ELF-1 (cell line): ENCODE results near the gene UNC13A.

Source experiments
- DNase-seq: peaks from one replicate; pipeline ENCODE4 v3.0.0-alpha.2; 2016; ENCODE audit warnings: low read depth, low spot score

Gene UNC13A

DNA sequence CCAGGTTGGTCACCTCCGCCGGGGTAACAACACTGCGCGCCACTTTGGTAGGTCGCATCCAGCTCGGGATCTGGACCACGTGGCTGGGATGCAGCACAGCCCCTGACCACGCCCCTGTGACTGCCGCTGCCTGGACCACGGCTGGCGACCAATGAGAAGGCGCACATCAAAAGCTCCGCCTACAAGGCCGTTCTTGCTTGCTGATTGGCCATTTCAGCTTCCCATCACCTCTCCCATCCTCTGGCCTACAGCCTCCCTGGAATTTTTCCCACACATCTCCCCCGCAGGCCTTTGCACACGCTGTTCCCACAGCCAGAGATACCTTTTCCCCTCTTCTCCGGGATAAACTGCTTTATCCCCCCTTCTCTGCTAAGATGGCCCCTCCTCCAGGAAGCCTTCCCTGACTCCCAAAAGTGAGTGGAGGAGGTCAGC lies 18.6 kb upstream of the UNC13A start:
- DNase-seq, result peak; percentile 94

DNA sequence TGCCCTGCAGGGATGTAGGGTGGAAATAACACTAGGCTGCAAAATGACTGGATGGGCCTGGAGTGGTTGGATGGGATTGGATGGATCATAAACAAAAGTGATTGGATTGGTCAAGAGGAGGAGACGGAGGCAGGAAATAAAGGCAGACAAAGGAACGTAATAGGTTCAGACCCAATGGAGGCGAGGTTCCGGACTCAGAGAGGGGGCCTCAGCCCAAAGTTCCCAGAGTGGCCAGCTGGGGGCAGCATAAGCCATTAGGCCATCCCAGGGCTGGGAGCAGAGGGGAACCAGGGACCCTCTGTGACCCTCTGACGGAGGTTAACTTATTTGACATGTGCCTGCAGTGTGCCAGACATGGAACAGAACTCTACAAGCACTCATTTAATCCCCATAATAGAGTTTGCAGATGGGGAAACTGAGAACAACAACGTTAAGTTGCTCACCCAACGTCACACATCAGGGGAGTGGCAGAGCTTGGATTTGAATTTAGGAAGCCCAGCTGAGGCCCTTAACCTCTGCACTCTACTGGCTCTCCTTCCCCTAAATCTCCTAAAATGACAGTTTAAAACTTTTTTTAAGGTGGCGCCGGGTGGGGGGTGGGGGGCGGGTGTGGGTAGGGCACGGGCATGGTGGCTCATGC lies 15.8 kb upstream of the UNC13A start:
- peak; percentile 81 for DNase-seq

DNA sequence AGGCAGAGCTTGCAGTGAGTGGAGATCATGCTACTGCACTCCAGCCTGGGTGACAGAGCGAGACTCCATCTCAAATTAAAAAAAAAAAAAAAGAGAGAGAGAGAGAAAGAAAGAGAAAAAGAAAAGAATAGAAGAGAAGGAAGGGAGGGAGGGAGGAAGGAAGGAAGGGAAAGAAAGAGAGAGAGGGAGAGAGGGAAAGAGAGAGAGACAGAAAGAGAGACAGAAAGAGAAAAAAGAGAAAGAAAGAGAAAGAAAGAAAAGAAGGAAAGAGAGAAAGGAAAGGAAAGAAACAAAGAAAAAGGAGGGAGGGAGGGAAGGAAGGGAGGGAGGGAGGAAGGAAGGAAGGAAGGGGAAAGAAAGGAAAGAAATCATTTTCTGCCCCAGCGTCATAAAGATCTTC lies 7.0 kb upstream of the UNC13A start:
- DNase-seq, result no peak

DNA sequence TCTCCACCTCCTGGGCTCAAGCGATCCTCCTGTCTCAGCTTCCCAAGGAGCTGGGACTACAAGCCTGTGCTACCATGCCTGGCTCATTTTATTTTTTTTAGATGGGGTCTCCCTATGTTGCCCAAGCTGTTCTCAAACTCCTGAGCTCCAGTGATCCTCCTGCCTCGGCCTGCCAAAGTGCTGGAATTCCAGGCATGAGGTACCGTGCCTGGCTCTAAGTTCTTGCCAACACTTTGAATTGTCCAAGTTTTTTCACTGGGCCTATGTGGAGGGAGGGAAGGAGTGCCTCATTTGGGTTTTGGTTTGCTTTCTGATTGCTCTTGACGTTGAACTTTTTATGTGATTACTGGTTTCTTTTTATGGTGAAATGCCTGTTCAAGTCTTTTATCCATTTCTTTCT lies 4.4 kb upstream of the UNC13A start:
- no peak for DNase-seq

DNA sequence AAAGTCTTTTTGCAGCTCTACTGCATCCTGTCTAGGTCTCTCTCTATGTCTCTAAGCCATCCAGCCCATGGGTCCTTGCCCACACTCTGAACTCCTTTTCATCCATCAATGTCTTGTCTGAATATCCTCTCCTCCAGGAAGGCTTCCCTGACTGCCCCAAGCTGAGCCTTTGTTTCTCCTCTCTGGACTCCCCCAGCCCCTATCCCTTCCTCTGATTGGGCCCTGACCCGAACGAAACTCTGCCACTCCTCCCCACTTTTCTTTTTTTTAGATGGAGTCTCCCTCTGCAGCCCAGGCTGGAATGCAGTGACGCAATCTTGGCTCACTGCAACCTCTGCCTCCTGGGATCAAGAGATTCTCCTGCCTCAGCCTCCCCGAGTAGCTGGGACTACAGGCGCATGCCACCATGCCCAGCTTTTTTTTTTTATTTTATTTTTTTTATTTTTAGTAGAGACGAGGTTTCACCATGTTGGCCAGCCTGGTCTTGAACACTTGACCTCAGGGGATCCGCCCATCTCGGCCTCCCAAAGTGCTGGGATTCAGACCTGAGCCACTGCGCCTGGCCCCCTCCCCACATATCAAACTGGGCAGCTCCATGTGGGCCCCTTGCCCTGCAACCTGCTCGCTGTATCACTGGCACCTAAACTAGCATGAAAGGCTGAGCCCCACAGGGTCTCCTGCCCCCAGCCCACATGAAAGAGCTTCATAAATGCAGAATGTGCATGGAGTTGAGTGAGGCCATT lies 870 bp upstream of the UNC13A start:
- DNase-seq, result peak; percentile 74

DNA sequence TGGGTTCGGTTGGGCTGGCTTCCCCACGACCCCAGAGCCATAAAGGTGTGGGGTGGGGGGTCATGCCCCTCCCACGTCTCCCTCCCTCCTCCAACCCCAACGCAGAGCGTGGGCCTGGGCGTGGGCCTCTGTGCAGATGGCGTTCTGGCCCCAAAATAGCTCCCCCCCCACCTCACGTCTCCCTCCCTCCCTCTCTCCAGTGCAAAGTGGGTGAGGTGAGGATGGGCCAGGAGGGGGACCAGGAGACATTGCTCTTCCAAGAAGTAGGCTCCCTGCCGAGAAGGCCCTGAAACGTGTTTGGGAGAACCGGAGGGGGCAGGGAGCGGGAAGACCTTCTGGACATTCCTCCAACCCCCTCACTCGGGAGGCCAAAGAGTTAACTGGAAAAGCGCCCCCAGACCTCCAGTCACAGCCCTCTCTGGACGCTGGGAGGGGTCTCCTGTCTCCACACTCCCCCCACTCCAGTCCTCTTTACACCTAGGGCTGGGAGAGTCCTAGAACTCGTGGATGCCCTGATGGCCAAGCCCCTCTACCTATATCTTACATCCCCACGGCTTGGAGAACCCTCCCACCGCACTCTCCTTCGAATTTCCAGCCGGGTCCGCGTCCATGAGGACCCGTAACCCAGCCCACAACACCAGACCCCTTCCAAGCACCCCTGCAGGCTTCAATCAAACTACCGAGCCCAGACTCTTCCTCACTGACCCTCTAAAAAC lies 855 bp downstream of the UNC13A start:
- no peak for DNase-seq

DNA sequence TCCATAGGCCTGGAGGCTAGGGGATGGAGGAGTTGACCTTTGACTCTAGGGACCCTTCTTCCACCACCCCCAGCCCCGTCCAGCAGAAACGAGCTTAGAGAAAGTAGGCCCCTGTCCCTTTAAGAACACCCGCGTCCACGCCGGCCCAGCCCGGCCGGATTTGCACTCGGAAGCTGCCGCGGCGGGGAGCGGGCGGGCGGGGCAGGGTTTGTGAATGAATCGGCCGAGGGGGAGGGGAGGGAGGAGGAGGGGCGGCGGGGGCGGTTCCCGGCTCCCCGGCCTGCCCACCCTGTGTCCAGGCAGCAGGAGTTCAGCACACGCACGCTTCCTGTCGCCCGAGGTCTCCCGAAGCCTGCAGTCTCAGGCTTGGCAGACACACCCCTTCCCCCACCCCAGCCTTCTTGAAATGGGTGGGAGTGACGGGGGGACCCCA lies 1.5 kb downstream of the UNC13A start:
- DNase-seq, result peak; percentile 62

DNA sequence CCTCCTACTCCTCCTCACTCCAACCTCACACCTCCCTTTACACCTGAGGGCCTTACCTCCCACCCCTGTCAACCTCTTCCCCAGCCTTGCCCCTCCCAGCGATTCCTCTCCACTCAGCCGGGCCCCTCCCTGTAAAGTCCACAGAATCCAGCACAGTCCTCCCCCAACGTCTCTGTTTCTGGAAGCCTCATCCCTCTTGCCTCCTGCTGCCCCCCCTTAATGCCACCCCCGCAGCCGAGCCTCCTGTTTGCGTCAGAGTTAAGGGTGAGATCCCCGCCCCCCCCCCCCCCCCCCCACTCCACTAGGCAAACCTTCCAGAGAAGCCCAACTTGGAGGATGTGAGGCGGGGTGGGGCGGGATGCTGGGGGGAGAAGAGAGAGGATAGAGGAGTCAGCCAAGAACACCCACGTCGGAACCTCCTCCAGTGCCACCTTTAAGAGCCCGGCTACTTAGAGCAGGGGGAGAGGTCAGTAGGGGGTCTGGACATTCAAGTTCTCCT lies 2.1 kb downstream of the UNC13A start:
- peak; percentile 25 for DNase-seq

DNA sequence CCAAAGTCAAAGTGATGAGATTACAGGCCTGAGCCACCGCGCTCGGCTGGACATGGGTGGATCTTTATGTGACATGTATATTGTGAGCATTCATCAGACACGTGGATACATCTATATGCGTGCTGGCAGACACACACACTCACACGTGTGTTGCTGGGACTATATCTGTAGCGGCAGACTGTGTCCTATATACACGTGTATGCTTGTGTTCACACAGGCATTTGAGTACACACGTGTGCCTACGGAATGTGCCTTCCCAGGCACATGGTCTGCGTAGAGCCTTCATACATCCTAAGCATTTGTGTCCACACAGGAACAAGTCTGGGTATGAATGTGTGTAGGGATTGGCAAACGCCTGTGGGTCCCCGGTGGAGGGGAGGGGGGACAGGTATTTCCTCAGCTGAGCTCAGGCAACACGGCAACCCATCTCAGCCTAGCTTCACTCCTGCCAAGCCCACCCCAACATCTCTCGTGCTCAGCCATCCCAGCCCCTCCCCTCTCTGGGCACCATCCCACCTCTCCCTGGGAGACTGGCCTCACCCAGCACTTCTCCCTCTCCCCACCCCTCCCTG lies 2.6 kb downstream of the UNC13A start:
- no peak for DNase-seq

DNA sequence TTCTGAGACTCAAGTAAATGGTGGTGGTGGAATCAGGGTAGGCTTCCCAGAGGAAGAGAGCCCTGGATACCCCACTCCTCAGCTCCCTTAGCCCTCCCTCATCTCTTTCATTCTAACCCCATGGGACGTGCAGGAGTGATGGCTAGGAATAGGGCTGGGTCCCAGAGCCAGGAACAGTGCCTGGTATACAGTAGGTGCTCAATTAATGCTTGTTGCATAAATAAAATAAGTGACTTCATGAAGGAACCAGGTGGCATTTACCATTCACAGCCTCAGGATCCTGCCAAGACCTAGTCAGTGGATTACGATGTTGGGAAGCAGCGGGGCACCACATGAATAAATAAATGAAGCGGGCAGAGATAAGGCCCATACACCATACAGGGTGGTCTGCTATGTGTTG lies 3.9 kb downstream of the UNC13A start:
- no peak for DNase-seq

DNA sequence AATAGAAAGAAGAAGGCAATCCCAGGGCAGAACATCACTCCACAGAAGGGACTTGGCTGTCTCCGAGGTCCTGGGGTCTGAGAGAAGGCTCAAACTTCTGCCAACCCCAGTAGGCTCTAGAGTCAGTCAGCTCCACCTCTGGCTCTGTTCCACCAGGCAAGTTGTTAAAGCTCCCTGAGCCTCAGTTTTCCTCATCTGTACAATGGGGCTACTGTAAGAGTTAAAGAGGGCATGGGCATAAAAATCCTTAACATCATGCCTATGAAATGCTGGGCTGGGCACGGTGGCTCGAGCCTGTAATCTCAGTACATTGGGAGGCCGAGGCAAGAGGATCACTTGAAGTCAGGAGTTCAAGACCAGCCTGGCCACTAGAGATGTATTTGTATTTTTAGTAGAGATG lies 5.1 kb downstream of the UNC13A start:
- DNase-seq, result no peak

DNA sequence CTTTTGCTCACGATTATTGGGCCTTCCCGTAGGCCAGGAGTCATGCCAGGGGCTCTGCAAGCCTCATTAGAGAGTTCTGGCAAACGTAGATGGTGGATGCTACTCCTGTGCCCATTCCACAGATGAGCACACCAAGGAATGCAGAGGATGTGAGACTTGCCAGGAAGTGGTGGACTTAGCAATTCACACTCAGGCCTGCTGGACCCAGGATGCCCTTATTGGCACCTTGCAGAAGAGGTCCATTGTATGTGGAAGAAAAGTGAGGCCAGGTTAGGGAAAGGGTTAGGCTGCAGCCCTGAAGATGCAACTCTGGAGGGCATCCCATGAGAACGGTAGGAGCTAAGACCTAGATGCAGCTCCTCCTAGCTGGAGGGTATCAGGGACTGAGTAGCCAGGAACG lies 5.9 kb downstream of the UNC13A start:
- no peak for DNase-seq

DNA sequence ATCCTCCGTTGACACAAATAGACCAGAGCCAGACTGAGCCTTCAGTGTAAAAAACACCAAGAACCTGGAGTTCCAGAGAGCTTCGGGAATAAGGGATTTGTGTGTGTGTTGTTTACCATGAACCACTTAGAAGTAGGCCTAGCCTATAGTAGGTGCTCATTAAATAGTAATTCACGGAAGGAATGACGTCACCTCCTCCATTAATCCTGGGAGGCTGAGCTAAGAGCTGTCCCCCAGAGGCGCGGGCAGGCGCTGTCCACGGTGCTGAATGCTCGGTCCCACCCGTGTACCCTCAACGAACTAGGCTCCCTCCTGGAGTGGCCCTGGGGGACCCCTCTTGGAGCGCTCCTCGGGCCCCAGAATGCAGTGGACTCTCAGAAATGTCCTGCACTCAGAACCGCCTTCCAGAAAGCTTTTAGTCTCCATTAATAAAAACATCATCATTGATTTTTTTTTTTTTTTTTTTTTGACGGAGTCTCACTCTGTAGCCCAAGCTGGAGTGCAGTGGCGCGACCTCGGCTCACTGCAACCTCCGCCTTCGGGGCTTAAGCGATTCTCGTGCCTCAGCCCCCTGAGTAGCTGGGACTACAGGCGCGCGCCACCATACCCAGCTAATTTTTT lies 6.5 kb downstream of the UNC13A start:
- DNase-seq, result peak; percentile 67

DNA sequence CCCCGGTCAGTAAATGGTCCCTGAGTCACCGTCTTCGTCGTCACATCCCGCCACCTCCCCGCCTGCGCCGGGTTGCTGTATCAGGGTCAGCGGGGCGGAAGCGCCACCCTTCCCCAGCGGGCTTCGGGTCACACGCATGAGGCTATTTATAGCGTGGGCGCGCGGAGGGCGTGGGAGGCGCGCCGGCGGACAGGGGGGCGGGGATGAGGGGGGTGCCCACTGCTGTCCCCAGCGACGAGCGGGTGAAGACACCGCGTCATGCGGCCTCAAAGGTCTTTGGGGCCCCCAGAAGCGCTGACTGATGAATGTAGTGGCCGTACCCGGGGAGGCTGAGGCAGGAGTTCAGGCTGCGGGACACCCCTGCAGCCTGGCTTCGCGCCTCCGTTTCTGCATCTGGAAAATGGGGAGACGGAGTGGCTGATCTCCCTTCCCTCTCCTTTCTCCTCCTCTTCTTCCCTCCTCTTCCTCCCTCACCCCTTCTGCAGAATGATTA lies 7.9 kb downstream of the UNC13A start:
- DNase-seq, result peak; percentile 21

DNA sequence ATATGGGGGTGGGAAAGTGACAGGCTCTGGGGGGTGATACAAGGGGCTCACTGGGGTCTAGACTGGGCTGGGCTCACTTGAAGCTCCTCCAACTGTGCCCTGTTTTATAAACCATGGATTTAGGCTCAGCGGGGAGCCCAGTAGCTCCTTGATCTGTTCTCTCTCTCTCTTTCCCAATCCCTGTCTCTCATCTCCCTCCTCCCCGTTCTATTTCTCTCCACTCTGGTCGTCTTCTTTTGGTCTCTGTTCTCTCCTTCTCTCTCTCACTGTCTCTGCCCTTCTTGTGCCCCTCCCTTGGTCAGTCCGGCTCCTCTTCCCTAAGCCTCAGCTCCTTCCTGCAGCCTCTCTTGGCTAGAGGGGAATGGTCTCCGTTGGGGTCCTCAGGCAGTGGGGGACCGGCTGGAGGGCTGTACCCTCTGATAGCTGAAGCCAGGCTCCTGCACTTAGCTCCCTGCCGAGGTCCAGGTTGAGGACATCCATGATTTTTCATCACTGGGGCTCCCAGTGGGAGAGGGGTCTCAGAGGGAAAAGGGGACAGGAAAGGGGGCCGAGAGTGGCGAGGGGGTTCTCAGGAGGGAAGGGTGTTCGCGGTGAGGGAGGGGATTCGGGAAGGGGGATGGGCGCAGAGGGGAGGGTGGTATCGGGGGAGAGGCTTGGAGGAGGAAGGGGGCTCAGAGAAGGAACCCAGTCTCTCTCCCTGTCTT lies 8.5 kb downstream of the UNC13A start:
- DNase-seq, result no peak

DNA sequence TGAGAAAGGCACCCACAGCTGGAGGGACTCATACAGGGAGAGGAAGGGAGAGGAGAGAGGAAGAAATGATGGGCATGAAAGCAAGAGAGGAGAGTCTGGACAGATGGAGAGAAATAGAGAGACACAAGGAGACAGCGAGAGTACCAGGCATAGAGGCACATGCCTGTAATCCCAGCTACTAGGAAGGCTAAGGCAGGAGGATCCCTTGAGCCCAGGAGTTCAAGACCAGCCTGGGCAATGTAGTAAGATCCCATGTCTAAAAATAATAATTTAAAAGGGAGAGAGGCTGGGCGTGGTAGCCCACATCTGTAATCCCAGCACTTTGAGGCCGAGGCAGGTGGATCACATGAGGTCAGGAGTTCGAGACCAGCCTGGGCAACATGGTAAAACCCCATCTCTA lies 9.3 kb downstream of the UNC13A start:
- DNase-seq, result no peak

DNA sequence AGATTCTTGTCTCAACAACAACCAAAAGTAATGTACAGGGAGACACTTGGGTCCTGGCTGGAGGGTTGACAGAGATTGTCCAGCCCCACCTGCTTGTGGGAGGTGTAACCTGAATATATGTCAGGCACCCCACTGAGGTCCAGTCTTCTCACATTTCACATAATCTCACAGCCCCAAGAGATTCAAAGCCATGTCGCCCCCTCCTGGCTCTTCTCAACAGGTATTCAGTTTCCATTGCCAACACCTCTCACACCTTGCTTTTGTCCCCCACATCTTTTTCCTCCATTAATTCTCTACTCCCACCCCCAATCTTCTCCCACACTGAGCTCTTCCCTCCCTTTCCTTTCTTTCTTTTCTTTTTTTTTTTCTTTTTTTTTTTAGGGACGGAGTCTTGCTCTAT lies 11.2 kb downstream of the UNC13A start:
- no peak for DNase-seq

DNA sequence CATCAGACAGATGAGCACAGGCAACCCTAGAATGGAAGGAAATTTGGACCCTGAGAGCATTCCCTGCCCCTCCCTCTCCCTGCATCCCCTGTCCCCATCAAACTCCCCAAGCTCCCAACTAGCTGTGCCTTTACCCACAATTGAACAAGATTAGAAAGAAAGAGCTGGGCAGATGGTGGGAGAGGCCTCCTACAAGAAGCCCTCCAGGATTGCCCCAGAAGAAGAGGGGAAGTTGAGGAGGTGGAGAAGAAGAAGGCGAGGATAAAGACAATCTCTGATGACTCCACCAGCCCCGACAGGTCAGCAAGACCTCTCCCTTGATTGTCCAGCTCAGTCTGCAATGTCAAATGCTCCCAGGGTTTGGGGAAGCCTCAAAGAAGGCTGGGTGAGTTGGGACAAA lies 11.9 kb downstream of the UNC13A start:
- DNase-seq, result no peak

DNA sequence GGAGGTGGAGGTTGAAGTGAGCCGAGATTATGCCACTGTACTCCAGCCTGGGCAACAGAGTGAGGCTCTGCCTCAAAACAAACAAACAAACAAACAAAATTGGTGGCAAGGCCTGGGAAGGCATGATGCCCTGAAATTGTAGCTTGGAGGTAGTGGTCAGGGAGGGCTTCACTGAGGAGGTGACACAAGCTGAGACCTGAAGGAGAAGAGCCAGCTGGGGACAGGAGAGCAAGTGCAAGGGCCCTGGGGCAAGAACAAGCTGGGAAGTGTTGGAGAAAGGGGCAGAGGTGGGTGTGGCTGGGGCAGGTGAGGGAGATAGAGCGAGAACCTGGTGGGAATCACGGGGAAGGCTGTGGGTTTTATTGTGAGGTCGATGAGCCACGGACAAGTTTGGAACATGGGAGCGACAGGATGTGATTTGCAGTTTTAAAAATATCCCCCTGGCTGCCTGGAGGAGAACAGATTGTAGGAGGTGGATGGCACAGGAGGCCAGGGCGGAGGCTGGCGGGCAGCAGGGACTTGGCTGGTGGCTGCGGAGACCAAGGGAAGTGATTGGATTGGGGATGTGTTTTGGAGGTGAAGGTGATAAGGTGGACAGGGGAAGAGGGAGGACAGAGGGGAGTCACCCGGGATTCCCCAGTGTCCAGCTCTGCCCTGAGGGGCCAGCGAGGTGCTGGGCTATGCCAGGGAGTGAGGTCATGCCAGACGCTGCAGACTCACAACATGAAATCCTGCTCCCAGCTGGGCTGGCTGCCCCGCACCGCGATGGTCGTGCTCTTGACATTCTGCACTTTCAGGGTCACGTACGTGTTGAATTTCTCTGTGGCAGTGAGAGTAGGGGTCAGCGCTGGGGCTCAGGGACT lies 14.0 kb downstream of the UNC13A start:
- no peak for DNase-seq

DNA sequence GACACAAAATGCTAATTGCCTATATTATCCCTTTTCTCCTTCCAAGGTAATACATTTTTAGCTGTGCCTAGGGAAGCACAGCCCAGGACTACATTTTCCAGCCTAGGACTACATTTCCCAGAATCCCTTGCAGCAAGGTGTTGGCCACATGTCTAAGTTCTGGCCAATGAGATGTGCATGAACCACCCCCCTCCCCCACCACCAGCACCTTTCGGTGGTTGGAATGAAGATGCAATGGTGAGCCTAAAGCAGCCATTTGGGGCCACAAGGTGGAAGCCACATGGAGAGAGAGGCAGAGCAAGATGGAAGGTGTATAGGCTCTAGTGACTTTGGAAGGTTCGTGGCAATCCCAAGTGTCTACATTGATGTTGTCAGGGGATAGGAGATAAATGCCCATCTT lies 16.2 kb downstream of the UNC13A start:
- DNase-seq, result peak; percentile 62
